Measurements from ENCODE around the gene PRELID1.
"Not testable (repeated sequence)": the region's sequence is repeated elsewhere in the genome, so short reads cannot be mapped to it uniquely, and the experiment has no call there.

Gene PRELID1

DNA sequence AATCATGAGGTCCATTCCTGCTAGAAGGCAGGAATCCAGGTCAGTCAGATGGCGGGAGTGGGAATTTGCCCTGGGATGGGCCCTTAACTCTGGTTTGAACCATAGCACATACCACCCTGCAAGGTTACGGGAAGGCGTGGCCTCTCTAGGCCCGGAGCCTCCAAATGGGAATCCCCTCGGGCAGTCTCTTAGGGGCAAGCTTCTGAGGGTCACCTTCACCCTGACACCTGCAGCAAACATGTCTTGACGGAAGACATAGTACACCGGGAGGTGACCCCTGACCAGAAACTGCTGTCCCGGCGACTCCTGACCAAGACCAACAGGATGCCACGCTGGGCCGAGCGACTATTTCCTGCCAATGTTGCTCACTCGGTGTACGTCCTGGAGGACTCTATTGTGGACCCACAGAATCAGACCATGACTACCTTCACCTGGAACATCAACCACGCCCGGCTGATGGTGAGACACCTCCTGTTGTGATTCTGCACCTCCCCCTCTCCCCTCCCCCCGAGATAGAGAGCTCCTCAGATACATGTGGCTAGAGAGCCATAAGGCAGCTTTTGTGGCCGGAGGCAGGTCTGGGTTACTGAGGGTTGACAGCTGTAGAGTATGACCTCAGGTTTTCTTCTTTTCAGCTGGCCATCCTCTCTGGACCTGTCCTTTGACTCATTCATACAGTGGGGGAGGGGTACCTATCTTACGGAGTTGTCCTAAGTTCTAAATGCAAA lies 957 bp downstream of the PRELID1 start:
- Histone ChIP-seq H3K27me3 (ENCODE audit: insufficient read depth, poor library complexity, severe bottlenecking) (no peaks in the 10 kb centered on the region), H3K4me3 (replicated peaks; ENCODE audit: insufficient read depth, low read length) (peak overlapping the region; percentile 91), H3K27ac (replicated peaks) (peak overlapping the region; percentile 87)
- TF ChIP-seq, protein P1, sequence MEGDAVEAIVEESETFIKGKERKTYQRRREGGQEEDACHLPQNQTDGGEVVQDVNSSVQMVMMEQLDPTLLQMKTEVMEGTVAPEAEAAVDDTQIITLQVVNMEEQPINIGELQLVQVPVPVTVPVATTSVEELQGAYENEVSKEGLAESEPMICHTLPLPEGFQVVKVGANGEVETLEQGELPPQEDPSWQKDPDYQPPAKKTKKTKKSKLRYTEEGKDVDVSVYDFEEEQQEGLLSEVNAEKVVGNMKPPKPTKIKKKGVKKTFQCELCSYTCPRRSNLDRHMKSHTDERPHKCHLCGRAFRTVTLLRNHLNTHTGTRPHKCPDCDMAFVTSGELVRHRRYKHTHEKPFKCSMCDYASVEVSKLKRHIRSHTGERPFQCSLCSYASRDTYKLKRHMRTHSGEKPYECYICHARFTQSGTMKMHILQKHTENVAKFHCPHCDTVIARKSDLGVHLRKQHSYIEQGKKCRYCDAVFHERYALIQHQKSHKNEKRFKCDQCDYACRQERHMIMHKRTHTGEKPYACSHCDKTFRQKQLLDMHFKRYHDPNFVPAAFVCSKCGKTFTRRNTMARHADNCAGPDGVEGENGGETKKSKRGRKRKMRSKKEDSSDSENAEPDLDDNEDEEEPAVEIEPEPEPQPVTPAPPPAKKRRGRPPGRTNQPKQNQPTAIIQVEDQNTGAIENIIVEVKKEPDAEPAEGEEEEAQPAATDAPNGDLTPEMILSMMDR (IDR thresholded peaks at IDR 0.05; ENCODE audit: insufficient read depth, low read length) = no peak
- no peak for TF ChIP-seq SPI1 (IDR thresholded peaks at IDR 0.05; ENCODE audit: borderline replicate concordance, low read depth)
- no peak for TF ChIP-seq POLR2AphosphoS5 (IDR thresholded peaks at IDR 0.05; ENCODE audit: low read depth)
- TF ChIP-seq, protein P2, sequence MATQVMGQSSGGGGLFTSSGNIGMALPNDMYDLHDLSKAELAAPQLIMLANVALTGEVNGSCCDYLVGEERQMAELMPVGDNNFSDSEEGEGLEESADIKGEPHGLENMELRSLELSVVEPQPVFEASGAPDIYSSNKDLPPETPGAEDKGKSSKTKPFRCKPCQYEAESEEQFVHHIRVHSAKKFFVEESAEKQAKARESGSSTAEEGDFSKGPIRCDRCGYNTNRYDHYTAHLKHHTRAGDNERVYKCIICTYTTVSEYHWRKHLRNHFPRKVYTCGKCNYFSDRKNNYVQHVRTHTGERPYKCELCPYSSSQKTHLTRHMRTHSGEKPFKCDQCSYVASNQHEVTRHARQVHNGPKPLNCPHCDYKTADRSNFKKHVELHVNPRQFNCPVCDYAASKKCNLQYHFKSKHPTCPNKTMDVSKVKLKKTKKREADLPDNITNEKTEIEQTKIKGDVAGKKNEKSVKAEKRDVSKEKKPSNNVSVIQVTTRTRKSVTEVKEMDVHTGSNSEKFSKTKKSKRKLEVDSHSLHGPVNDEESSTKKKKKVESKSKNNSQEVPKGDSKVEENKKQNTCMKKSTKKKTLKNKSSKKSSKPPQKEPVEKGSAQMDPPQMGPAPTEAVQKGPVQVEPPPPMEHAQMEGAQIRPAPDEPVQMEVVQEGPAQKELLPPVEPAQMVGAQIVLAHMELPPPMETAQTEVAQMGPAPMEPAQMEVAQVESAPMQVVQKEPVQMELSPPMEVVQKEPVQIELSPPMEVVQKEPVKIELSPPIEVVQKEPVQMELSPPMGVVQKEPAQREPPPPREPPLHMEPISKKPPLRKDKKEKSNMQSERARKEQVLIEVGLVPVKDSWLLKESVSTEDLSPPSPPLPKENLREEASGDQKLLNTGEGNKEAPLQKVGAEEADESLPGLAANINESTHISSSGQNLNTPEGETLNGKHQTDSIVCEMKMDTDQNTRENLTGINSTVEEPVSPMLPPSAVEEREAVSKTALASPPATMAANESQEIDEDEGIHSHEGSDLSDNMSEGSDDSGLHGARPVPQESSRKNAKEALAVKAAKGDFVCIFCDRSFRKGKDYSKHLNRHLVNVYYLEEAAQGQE (IDR thresholded peaks at IDR 0.05; ENCODE audit: insufficient replicate concordance, low read depth) = no peak
- TF ChIP-seq GABPA (IDR thresholded peaks at IDR 0.05; ENCODE audit: low read depth) = no peak
- DNase-seq (ENCODE audit: low read depth in 1 of 2, low spot score in 1 of 2) = no peak

DNA sequence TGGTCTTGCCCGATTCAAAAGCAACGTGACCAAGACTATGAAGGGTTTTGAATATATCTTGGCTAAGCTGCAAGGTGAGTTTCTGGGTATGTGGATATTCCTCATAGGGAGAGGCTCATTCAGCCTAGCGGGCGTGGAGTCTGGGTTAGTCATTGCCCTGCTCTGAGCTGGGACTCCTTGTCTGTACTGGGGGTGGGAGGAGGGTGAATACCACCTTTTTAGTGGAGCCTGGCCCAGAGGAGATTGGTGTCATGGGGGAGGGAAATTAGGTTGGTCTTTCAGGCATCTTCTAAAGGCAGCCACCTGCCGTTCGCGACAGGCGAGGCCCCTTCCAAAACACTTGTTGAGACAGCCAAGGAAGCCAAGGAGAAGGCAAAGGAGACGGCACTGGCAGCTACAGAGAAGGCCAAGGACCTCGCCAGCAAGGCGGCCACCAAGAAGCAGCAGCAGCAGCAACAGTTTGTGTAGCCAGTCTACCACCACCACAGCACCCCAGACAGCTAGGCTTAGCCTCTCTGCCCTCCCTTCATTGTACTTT lies 2.6 kb downstream of the PRELID1 start:
- not testable (repeated sequence) for DNase-seq (ENCODE audit: low read depth in 1 of 2, low spot score in 1 of 2); H3K27me3 ChIP-seq (ENCODE audit: insufficient read depth, poor library complexity, severe bottlenecking)
- Histone ChIP-seq H3K27ac (replicated peaks) (peak overlapping the region; percentile 91; the same call in 1 of the 2 replicates), H3K4me3 (replicated peaks; ENCODE audit: insufficient read depth, low read length) (peak overlapping the region; percentile 91)

DNA sequence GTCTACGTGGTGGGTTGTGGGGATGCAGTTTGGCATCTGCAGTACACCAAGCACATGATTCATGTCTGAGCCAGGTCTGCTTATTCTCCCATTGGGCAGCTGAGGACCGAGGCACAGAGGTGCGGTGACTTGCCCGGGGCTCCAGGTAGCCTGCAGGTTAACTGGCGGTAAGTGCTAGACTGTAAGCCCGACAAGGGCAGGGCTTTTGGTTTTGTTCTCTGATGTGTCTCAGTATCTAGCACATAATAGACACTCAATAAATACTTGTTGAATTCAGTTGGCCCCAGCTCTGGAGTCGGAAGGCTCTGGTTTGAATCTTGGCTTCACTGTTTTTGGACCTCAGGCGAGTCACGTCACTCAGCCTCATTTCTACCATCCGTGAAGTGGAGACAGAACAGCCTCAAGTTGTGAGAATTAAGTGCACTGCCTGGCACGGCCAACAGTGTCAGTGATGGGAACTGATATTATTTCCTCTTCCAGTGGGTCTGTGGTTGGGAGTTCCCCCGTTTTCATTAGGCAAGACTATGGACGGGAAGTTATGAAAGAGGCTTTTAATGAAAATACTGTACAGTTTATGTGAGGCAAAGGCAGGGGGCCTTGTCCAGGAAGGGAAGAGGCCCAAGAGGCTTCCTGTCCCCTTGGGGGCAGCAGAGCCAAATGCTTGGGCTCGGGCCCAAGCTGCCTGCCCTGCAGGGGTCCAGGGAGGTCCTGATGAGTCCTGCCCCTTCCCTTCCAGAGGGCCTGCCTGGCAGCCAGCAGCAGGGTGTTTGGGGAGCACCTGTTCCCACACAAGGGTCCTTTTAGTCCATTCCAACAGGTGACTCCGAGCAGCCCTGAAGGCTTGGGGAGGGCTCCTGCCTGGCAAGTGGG lies 3.3 kb downstream of the PRELID1 start:
- TF ChIP-seq POLR2AphosphoS5 (IDR thresholded peaks at IDR 0.05; ENCODE audit: low read depth) (peak; percentile 67), SPI1 (IDR thresholded peaks at IDR 0.05; ENCODE audit: borderline replicate concordance, low read depth) (peak; percentile 74; the same call in 1 of the 2 replicates), GABPA (IDR thresholded peaks at IDR 0.05; ENCODE audit: low read depth) (peak; percentile 37)
- TF ChIP-seq, protein P2 (IDR thresholded peaks at IDR 0.05; ENCODE audit: insufficient replicate concordance, low read depth) = peak; percentile 30
- TF ChIP-seq, protein P1 (IDR thresholded peaks at IDR 0.05; ENCODE audit: insufficient read depth, low read length) = peak; percentile 2
- peak overlapping the region; percentile 91 for H3K27ac ChIP-seq (replicated peaks)
- peak; percentile 90 to 95 for DNase-seq (ENCODE audit: low read depth in 1 of 2, low spot score in 1 of 2)
- H3K27me3 ChIP-seq (ENCODE audit: insufficient read depth, poor library complexity, severe bottlenecking) = no peaks in the 10 kb centered on the region
- H3K4me3 ChIP-seq (replicated peaks; ENCODE audit: insufficient read depth, low read length) = peak overlapping the region; percentile 33
